COLO668 (cell line): ENCODE data around the gene UNC13D.
"Not testable (repeated sequence)": the region's sequence is repeated elsewhere in the genome, so short reads cannot be mapped to it uniquely, and the experiment has no call there.

Experiments used
- DNase-seq: peaks from one replicate; lab custom pipeline; 2025; ENCODE audit not compliant: unreplicated experiment; lab: John Stamatoyannopoulos, UW

The UNC13D gene

GRCh38 chr17:75875182-75875939 lies 31.2 kb upstream of the UNC13D start:
- no peak for DNase-seq

DNA sequence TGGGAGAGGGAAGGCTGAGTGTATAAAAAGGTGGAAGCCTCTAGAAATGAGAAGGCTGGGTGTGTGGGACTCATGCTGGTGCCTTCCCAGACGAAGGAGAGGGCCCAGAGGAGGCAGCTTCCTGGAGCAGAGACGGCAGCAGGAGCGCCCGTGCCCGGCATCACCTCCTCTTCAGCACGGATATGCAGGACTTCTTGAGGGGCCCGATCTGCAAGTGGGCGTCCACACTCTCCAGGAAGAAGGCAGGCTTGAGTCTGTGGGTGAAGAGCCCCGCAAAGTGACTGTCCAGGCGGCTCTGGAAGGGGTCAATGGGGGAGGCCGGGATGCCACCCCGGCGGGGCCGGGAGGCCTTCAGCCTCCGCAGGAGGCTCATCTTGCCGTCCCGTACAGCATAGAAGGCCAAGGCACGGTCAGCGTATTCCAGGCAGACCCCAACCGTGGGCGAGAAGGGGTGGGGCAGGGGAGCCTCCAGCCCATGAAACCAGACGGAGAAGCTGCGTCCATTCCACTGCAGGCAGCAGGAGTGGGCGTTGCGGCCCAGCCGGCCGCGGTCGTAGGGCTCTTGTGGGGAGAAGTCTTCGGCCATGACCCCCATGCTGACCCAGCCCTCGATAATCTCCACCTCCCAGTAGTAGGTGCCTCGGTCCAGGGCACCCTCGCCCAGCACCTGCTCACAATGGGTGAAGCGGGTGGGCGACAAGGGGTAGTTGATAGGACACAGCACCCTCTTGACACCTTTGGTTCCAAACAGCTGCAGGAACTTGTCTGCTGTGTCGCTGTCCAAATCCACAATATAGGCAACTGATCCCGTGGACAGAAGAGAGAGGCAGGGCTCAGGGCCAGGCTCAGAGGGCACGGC lies 30.3 kb upstream of the UNC13D start:
- DNase-seq = no peak

GRCh38 chr17:75873587-75874322 lies 29.6 kb upstream of the UNC13D start:
- DNase-seq = no peak

GRCh38 chr17:75872434-75873351 lies 28.5 kb upstream of the UNC13D start:
- DNase-seq = peak; percentile 71

DNA sequence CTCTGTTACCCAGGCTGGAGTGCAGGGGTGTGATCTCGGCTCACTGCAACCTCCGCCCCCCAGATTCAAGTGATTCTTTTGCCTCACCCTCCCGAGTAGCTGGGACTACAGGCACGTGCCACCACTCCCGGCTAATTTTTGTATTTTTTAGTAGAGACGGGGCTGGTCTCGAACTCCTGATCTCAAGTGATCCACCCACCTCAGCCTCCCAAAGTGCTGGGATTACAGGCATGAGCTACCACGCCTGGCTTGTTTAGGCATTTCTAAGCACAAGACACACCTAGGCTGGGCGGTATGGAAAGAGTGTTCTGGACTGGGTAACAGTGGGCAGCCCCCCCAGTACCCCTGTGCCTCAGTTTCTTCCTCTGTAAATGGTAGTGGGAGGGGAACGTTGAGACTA lies 26.0 kb upstream of the UNC13D start:
- DNase-seq = not testable (repeated sequence)

DNA sequence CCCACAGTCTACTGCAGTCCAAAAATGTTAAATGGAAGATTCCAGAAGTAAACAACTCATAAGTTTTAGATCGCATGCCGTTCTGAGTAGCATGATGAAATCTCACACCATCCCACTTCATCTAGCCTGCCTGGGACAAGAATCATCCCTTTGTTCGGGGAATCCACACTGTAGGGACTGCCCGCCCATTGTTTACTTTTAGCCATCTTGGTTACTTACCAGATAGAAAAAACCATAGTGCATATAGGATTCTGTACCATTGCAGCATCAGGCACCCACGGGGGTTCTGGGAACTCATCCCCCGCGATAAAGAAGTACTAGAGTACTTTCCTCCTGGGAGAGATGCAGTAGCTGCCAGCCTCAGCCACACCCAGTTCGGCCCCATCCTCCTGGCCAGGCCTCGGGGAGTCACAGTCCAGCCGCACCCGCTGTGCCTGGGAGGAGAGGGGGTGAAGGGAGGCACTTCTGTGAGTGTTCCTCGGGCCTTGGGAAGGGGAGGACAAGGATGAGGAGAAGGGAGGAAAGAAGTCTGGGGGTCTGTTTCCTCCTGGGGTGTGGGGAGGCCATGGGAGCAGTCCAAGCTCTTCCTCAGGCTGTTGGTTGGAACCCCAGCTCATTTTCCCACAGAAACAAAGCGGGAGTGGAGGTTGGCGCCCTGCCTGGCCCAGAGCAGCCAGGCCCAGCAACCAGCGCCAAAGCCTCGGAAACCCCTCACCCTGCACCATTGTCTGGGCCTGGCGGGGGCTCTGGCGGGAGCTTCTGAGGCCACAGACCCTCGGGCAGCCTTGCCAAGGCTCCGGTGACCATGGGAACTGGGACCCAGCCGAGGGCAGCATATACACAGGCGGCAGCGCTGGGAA lies 25.3 kb upstream of the UNC13D start:
- no peak for DNase-seq

- not testable (repeated sequence) for DNase-seq
Observed at GRCh38 chr17:75868730-75869281, 24.6 kb upstream of the UNC13D start.

DNA sequence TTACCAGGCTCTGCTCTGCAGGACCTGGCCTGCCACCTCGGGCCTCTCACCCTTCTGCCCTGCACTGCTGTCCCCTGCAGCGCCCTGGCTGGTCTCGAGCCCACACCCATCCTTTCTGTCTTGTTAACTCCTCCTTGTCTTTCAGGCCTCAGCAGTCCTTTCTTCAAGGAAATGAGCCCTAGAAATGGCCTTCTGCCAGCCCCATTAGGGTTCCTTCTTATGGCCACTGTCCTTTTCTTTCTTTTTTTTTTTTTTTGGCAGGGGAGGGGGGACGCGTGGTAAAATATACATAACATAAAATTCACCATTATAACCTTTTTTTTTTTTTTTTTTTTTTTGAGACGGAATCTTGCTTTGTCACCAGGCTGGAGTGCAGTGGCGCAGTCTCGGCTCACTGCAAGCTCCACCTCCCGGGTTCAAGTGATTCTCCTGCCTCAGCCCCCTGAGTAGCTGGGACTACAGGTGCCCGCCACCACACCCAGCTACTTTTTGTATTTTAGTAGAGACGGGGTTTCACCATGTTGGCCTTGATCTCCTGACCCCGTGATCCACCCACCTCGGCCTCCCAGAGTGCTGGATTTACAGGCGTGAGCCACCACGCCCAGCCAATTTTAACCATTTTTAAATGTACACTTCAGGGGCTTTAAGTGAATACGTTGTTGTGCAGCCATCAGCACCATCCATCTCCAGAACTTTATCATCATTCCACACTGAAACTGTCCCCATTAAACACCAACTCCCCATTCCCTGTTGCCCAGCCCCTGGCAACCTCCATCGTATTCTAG lies 21.4 kb upstream of the UNC13D start:
- DNase-seq = not testable (repeated sequence)

DNA sequence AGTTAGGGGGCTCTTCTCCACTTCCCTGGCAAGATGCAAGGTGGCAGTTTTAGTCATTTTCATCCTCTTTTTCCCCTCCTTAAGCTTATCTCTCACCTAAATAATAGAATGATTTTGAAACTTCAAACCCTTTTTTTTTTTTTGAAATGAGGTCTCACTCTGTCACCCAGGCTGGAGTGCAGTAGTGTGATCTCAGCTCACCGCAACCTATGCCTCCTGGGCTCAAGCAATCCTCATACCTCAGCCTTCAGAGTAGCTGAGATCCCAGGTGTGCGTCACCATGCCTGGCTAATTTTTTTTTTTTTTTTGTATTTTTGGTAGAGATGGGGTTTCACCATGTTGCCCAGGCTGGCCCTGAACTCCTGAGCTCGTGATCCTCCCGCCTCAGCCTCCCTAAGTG lies 20.7 kb upstream of the UNC13D start:
- not testable (repeated sequence) for DNase-seq

GRCh38 chr17:75864448-75864871 lies 20.3 kb upstream of the UNC13D start:
- no peak for DNase-seq

GRCh38 chr17:75861927-75862317 lies 17.7 kb upstream of the UNC13D start:
- no peak for DNase-seq

GRCh38 chr17:75859358-75859757 lies 15.2 kb upstream of the UNC13D start:
- not testable (repeated sequence) for DNase-seq

GRCh38 chr17:75856062-75856756 lies 12.0 kb upstream of the UNC13D start:
- DNase-seq = no peak

- peak; percentile 92 for DNase-seq
Observed at GRCh38 chr17:75855310-75856061, 11.3 kb upstream of the UNC13D start, which contains the start of gene WBP2. TSS of gene WBP2 (minus strand) at chr17:75855335. CDS start at chr17:75855297, 38 bp downstream.

DNA sequence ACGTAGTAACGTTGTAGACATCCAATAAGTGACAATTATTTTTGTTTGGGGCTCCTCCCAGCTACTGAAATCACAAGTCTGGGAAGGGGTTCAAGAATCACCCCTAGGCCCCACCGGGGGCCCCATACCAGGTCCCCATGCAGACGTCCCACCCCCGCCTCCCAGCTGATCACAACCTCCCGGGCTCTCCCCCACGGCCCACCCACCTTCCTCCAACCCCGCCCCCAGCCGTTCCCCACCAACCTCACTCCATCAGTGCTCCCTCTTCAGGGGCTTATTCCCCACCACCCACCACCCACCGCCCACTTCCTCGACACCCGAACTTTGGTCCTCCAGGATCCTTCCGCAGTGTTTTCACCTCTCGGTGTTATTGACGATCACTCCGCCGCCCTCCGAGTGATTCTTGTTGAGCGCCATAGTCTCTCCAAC lies 10.7 kb upstream of the UNC13D start:
- no peak for DNase-seq

GRCh38 chr17:75854101-75854748 lies 10.0 kb upstream of the UNC13D start:
- no peak for DNase-seq
